ENCODE results near the gene PRR20C.

- TF ChIP-seq POLR2AphosphoS5 (IDR thresholded peaks at IDR 0.05) = no peak
- TF ChIP-seq CTCF (IDR thresholded peaks at IDR 0.05) = no peak
- TF ChIP-seq POLR2A (IDR thresholded peaks at IDR 0.05) = no peak
Measured at GRCh38 chr13:57128909-57129308, 25.0 kb upstream of the PRR20C start.

All from sigmoid colon (tissue), 4 donors.